Endothelial cell of hepatic sinusoid (primary cell): ENCODE measurements around the gene GPC1.

Experiments
- in situ Hi-C: cut with HindIII; loops from 2 replicates; pipeline ENCODE4 v1.10.0; 2017; ENCODE audit warnings: low sequenced_read_pairs

The GPC1 gene, protein sequence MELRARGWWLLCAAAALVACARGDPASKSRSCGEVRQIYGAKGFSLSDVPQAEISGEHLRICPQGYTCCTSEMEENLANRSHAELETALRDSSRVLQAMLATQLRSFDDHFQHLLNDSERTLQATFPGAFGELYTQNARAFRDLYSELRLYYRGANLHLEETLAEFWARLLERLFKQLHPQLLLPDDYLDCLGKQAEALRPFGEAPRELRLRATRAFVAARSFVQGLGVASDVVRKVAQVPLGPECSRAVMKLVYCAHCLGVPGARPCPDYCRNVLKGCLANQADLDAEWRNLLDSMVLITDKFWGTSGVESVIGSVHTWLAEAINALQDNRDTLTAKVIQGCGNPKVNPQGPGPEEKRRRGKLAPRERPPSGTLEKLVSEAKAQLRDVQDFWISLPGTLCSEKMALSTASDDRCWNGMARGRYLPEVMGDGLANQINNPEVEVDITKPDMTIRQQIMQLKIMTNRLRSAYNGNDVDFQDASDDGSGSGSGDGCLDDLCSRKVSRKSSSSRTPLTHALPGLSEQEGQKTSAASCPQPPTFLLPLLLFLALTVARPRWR

DNA sequence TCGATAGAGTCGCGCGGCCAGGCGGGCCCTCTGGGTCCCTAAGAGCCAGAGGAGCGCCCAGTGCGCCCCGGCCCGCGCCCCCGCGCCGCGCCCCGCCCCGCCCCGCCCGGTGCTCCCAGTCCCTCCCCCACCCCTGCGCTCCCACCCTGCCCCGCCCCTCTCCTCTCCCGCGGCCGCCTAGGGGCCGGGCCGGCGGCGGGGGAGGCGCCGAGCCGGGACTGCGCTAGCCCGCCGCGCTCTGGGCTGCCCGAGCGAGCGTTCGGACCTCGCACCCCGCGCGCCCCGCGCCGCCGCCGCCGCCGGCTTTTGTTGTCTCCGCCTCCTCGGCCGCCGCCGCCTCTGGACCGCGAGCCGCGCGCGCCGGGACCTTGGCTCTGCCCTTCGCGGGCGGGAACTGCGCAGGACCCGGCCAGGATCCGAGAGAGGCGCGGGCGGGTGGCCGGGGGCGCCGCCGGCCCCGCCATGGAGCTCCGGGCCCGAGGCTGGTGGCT, at the start of gene GPC1:
TSS of gene GPC1 (plus strand) at position 207 of the 491 bp plus-strand sequence. CDS start at position 463, 256 bp downstream.
- in situ Hi-C loops: loop anchor here (5.0 kb wide), 2 partner anchors 48 to 198 kb away; no protein-coding TSS in a partner anchor

DNA sequence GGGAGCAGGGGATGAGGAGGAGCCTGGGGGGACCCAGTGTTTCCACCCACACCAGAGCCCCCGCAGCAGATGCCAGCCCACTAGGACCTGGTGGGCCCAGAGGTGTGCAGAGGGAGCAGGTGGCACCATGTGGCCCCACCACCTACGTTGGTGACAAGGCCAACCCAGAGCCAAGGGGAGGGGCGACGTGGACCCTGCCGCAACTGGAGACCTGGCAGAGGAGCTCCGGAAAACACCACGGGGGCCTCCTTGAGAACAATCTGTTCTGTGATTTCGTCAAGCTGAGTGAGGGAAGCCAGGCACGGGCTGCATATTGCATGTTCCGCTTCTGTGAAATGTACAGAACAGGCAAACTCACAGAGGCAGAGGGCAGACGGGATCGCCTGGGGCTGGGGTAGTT, 49.1 kb upstream of the GPC1 start:
- in situ Hi-C loops: loop anchor here (5.0 kb wide), 1 partner anchor 51 kb away; the partner anchor contains the start of gene GPC1

DNA sequence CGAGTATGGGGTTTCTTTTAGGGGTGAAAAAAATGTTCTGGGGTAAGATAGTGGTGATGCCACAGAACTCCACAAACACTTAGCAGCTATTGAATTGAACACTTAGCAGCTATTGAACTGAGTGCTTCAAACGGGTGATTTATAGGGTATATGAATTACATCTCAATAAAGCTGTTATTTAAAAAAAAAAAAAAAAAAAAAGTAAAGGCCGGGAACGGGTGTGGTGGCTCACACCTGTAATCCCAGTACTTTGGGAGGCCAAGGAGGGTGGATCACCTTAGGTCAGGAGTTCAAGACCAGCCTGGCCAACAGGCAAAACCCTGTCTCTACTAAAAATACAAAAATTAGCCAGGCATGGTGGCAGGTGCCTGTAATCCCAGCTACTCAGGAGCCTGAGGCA, 48.7 kb upstream of the GPC1 start:
- in situ Hi-C loops: loop anchor here (5.0 kb wide), 1 partner anchor 51 kb away; the partner anchor contains the start of gene GPC1

DNA sequence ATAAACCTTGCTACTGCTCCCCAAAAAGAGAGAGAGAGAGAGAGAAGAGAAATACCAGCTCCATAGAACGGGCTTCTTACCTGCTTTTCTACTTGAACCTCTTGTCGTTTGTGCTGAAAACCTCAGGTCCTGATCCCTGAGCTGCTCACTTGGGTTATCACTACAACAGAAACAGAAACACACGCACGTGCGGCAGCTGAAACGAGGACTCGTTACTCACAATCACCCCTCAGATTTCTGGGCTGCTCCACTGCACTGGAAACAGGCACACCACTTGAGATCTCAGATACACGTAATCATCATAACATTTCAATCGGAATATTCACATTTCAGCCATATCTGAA, 48.2 kb upstream of the GPC1 start:
- in situ Hi-C loops: loop anchor here (5.0 kb wide), 1 partner anchor 50 kb away; the partner anchor contains the start of gene GPC1

DNA sequence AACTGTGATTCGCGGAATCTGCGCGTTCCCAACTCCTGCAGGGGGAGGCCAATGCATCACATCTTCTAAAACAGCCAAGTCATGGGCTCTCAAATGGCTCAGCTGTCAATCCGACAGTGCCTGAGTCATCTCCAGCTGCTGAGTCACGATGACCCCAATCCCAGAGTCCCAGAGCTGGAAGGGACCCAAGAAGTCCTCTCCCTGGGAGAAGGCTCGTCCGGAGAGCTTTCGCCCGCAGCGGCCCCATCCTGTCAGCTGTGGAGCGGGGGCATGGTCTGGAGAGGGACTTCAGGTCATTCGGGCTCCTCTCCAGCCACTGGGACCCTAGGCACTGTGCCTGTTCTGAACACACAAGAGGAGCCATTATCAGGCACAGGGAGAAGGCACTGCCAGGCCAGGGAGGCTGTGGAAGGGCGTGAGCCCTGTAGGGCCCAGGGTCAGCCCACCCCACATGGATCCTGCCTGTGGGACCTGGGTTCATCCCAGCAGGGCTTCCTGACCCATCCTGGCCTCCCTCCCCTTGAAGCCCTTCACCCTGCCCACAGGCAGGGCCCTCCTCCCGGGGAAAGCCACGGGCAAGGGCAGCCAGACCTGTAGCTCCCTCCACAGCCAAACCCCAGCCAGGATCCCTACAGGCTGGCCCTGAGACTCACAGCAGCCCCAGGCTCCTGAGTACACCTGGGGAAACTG, 47.6 kb upstream of the GPC1 start:
- in situ Hi-C loops: loop anchor here (5.0 kb wide), 1 partner anchor 49 kb away; the partner anchor contains the start of gene GPC1

DNA sequence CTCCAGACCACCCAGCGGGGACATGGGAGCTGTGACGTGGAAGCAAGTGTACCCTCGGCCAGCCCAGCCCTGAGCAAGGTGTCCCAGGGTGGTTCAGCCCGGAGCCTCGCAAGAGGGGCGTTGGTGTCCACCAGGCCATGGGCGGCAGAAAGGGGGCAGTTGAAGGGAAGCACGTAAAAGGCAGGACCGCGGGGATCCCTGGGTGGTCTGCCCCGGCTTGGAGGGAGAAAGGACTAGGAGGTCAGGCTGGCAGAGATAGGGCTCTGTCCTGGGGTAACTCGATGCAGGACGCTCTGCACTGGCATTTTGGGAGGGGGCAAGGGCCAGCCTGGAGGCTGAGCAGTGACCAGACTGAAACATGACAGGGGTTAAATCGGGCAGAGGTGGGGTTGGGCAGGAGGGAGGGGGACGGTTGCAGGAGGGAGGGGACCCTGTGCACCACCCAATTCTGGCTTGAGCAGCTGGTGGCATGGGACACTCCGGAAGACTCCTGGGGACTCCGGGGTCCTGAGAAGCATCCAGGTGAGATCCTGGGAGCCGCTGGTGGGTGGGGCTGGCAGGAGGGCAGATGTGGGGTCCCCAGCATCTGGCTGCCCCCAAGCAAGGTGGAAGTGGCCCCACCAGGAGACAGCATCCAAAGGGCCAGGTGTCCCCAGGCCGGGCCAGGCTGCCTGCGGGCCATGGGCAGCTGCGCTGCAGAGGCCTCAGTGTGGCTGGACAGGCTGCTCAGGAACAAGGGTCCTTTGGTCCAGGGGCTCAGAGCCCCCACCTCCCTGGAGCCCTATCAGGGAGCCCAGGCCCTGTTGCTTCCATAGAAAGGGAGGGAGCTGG, 46.8 kb upstream of the GPC1 start:
- in situ Hi-C loops: loop anchor here (5.0 kb wide), 1 partner anchor 49 kb away; the partner anchor contains the start of gene GPC1

DNA sequence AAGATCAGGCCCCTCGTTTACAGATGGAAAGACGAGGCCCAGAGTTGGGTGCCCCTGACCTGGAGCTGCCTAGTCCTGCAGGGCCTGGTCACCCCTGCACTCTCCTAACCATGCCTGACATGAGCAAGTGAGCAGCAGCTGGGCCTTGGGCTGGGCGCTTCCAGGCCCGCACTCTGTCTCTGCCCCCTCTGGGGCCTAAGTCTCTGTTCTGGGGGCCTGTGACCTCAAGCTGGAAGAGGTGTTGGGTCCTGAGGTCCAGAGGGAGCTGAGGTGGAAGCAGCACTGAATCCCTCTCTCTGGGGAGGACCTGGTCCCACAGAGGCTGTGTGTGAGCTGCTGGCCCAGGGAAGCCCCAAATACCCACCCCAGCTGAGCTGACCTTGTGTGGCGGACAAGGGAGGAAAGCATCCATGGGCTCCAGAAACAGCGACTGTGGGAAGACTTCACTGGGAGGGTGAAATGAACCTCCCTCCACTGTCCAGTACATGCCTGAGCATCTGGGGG, 46.1 kb upstream of the GPC1 start:
- in situ Hi-C loops: loop anchor here (5.0 kb wide), 1 partner anchor 48 kb away; the partner anchor contains the start of gene GPC1

DNA sequence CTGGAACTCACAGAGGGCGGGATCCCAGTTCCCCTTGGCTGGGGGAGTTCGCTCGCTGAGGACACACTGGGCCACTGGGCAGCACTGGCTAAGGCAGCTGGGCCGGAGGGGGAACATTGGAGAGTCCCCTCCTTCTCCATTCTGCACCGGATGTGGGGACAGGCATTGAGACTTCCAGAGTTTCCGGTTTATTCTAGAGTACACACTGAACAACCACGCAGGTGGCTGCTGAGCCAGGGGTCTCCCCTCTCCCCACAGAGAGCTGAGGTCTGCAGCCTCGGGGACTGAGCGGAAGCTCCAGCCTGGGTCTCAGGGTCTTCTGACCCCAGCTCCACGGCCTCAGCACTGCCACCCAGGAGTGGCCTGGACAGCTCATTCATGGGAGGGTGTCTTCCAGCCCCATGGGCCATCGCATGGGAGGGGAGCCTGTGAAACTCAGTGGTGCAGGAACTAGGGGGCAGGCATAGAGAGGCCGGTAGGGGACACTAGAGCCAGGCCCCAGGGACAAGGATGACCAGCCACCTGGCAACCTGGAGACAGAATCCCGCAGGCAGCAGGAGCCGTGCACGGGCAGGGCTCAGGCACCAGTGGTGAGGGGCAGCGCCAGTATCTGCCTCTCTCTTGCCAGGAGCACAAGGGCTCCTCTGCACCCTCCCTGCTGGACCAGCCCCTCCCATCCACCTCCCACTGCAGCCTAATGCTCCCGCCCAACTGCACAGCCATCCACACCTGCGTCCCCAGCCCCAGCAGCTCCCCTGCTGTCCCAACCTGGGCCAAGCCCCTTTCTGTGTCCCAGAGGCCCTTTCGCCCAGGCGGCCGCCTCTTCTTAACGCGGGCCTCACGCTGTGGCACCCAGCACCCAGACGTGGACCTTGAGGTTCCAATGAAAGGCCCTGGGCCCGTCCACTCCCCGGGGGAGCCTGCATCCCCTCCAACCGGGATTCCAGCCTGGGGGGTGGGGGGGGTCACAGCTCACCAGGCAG, 45.1 kb upstream of the GPC1 start:
- in situ Hi-C loops: no loop called here

DNA sequence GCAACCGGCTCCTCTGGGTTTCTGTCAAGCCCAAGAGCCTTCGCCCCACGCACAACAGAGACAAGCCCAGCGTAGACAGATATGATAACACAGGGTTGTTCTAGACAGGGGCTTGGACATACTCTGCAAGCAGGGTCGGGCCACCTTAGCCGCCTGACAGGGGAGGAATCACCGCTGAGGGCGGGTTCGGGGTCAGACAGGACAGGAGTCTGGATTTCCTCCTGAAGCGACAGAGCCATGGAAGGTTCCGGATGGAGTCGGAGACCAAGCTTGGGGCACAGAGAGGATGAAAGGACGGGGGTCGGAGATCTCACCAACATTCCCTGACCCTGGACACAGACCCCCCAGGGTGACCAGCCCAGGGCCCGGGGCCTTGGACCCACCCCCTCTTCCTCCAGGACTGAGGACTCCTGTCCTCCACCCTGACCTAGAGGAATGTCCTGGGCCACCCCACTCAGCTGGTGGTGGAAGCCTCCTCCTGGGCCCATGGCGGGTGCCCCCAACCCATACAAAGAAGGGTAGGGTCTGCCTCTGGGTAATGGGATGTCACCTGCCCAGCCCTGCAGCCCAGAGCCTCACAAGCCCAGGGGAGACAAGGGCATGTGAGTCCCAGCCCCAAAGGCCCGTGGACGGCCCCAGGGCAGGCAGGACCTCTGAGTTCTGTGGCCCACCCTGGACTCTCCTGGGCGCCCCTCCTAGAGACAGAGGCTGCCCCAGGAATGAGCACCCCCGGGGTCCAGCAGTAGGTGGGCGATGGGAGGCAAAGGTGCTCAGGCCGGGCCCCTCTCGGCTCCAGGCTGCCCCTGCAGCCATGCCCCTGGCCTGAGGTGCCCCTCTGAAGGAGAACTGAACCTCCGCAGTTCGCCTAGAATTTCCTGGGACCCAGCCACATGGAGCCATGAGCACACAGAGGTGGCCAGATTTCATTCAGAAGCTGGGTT, 44.1 kb upstream of the GPC1 start:
- in situ Hi-C loops: no loop called here

DNA sequence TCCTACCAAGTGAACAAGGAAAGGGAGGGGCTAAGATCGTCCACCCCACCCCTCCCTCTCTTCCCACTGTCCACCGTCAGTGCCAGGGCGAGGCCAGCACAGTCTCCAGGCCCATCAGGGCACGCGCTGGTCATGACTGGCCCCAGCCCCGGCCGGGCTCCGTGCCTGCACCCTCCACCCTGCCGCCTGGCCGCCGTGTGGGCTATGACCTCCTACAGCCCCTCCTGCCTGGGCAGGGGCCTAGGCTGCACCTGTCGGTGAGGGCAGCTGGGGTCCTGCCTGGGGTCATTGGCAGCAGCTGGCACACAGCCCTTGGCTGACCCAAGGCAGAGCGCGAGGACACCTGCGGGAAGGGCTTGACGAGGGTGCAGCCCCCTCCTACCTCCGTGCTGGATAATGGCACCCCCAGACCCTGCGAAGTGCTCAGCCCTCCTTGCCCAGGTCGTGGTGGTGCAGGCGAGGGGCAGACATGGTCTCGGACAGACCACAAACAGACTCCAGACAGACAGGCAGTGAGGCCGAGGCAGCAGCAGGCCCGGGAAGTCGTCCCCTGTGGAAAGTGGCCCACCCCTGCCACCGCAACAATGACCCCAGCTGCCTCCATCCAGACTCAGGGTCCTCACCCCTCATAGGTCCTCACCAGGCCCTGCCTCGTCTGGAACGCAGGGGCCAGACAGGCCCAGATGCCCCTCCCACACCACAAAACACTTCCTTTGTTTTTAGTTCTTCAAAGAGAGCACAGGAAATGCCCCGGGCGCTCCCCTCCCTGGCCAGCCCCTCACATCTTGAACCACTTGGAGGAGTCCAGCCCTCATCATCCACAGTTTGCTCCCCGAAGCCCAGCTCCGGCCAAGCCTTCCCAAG, 43.1 kb upstream of the GPC1 start:
- in situ Hi-C loops: no loop called here

DNA sequence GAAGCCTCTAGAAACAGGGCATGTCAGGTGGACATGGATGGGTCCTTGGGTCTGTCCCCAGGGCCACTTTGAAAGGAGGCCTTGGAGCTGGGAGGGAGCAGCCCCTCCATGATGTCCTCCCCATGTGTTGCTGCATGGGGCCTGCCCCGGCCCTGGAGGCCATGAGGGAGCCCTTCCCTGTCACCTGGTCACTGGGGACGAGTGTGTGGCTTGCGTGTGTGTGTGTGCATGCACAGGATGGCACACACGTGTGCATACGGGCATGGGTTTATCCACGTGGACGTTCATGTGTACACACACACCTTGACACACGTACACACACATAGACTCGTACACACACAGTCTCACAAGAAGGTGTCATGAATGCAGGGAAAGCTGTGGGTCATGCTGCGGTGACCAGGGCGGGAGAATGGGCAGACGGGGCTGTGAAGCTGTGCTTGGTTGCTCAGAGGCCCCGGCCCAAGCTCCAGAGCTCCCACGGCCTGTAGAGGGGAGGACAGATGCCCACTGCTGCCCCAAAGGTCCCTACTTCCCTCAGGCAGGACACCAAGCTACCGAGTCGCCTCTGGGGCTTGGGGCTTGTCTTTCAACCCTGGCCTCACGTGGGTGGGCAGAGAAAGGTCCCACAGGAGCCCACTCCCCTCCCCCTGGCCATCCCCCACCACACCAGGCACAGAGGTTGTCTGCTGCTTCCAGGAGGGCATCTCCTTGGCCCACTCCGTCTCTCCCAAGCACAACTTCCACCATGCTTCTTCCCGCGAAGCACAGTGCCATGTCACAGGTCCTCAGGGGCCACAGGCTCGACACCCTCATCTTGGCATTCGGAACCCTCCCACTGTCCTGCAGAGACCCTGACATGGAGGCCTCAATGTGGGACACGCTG, 42.3 kb upstream of the GPC1 start:
- in situ Hi-C loops: no loop called here

DNA sequence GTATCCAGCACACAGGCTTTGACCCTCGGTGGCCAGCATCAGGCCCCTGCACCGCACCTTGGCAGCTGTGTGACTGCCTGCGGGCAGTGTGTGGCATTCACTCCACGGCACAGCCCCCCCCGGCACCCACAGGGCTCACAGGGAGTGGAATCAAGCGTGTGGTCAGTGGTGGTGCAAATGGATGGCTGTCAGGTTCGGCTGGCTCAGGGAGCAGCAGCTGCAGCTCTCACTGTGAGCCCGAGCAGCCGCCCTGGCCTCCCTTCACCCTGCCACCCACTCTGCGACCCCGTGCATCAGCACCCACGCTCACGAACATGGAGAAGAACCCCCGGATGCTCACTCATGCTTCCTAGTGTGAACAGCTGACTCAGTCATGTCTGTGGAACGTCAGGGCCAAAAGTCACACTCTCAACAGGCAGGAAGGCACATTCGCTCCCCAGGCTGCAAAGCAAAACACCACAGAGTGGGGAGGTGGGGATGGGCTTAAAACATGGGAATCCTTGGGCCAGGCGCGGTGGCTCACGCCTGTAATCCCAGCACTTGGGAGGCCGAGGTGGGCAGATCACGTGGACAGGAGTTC, 41.5 kb upstream of the GPC1 start:
- in situ Hi-C loops: no loop called here

DNA sequence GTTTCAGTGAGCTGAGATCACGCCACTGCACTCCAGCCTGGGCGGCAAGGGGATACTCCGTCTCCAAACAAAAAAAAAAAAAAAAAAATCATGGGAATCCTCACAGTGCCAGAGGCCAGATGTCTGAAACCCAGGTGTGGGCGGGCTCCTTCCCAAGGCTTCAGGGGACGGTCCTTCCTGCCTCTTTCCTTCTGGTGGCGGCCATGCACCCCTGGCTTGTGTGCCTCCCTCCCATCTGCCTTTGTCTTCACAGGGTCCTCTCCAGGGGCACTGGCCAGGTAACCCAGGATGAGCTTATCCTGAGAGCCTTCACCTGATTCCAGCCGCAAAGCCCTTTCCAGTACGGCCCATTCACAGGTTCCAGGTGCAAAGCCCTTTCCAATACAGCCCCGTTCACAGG, 40.9 kb upstream of the GPC1 start:
- in situ Hi-C loops: no loop called here

DNA sequence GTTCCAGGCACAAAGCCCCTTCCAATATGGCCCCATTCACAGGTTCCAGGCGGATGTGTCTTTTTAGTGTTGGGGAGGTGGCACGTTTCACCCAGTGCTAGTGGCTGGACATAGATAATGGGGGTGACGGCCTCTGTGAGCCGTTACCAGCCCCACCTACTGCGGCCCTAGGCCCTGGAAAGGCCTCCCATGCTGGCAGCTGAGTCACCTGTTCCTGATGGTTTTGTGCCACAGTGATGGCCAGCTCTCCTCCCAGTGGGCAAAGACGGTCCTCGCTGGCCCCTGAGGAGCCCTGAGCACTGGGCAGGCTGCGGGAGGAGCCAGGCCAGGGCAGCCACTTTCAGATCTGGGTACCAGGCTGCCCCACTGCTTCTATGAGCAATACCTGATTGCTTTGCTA, 40.0 kb upstream of the GPC1 start:
- in situ Hi-C loops: no loop called here

DNA sequence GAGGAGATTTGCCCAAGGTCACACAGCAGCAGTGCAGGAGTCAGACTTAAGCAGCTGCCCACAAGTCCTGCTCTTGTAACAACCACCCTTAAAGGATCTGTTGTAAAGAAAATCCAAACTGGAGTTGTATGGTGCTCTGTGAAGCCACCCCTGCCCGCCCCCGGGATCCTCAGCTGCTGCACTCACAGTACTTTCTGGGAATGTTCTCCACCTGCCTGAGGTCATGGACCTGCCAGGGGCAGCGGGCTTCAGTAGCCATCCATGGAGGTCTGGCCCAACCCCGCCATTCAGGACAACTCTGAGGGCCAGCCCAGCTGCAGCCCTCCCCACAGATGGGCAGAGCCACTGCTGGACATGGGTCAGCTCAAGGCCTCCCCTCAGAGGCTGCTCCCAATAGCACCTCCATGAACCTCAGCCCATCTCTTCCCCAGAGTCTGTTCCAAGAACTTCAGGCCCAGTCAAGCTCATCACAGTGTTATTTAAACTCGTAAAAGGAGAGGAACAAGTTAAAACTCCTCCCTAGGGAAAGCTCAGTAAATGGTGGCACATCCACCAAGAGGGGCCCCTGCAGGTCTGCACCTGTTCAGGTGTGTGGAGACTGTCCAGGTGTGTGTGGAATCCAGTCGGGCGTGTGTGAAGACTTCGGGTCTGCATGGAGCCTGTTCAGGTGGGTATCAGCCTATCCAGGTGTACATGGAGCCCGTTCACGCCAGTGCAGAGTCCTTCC, 39.4 kb upstream of the GPC1 start:
- in situ Hi-C loops: no loop called here
